NB4 (cell line): Measurements from ENCODE around the gene CHMP1B.

Experiments used
- MYC ChIP-seq: IDR thresholded peaks from 2 replicates; pipeline ENCODE4 v1.6.1; 2011; ENCODE audit warnings: low read depth, low read length
- POLR2A ChIP-seq: IDR thresholded peaks from 2 replicates; pipeline ENCODE4 v1.6.1; 2011; ENCODE audit warnings: mild to moderate bottlenecking; ENCODE audit not compliant: insufficient read length; ENCODE audit errors: extremely low read depth
- TF ChIP-seq, protein P1 (sequence below): IDR thresholded peaks from one replicate; pipeline ENCODE4 v1.5.1; 2012; ENCODE audit warnings: low read depth, low read length

DNA sequence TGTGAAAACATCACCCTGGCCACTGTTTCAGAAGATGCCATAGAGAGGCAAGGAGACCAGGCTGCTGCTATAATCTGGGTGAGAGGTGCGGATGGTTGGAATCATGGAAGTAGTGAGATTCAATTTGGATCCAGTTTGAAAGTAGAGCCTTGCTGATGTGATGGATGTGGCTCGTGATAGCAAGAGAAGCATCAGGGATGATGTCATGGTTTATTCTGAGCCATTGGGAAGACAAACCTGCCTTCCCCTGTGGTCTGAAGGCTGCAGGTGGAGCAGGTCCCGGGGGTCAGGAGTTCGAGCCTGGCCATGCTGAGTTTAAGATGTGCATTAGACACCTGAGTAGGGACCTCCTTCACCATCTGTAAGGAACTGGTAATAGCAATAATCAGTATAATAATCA lies 49.6 kb upstream of the CHMP1B start:
- TF ChIP-seq, protein P1, sequence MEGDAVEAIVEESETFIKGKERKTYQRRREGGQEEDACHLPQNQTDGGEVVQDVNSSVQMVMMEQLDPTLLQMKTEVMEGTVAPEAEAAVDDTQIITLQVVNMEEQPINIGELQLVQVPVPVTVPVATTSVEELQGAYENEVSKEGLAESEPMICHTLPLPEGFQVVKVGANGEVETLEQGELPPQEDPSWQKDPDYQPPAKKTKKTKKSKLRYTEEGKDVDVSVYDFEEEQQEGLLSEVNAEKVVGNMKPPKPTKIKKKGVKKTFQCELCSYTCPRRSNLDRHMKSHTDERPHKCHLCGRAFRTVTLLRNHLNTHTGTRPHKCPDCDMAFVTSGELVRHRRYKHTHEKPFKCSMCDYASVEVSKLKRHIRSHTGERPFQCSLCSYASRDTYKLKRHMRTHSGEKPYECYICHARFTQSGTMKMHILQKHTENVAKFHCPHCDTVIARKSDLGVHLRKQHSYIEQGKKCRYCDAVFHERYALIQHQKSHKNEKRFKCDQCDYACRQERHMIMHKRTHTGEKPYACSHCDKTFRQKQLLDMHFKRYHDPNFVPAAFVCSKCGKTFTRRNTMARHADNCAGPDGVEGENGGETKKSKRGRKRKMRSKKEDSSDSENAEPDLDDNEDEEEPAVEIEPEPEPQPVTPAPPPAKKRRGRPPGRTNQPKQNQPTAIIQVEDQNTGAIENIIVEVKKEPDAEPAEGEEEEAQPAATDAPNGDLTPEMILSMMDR: no peak
- TF ChIP-seq POLR2A (no peak), MYC (no peak)
